HuH-7.5 (cell line): ENCODE data around the gene CUL1.

ENCODE experiments used
- DNase-seq: peaks from one replicate; pipeline ENCODE4 v3.0.0; 2011; ENCODE audit warnings: low spot score

Gene CUL1

DNA sequence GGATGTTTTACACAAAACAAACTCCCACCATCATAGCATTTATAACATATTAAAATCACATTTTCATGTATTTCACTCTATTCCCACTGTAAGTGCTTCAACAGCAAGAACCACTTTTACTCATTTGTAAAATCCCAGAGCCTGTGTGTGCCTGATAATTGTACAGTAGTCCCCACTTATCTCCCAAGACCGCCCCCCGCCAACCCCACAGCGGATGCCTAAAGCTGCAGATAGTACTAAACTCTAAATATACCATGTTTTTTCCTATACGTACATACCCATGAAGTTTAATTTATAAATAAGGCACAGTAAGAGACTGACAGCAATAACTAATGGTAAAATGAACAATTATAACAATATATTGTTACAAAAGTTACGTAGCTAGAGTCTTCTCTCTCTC, 151.9 kb downstream of the CUL1 start:
- DNase-seq, result no peak
